ENCODE measurements around the gene ITPR2. TPM values are rescaled to one million over a fixed set of nuclear protein-coding genes. Genes with fewer than 3 reads are reported as not detected.

ITPR2 gene
- total and polyA plus RNA-seq, 2 of the 13 experiments (the other 11 are each of a cell fraction or from before 2014, with no cell fraction given) = 31.9 to 81.9 TPM

- no peak for TF ChIP-seq ZNF230 (CRISPR knock-in tag; IDR thresholded peaks at IDR 0.05)
- no peak for TF ChIP-seq XBP1 (CRISPR knock-in tag; IDR thresholded peaks at IDR 0.05)
- no peak for TF ChIP-seq HHEX (CRISPR knock-in tag; IDR thresholded peaks at IDR 0.05)
- TF ChIP-seq FOXO1 (CRISPR knock-in tag; IDR thresholded peaks at IDR 0.05) = no peak
- TF ChIP-seq ZNF737 (CRISPR knock-in tag; IDR thresholded peaks at IDR 0.05; ENCODE audit: borderline replicate concordance) = no peak
- TF ChIP-seq, protein P1, sequence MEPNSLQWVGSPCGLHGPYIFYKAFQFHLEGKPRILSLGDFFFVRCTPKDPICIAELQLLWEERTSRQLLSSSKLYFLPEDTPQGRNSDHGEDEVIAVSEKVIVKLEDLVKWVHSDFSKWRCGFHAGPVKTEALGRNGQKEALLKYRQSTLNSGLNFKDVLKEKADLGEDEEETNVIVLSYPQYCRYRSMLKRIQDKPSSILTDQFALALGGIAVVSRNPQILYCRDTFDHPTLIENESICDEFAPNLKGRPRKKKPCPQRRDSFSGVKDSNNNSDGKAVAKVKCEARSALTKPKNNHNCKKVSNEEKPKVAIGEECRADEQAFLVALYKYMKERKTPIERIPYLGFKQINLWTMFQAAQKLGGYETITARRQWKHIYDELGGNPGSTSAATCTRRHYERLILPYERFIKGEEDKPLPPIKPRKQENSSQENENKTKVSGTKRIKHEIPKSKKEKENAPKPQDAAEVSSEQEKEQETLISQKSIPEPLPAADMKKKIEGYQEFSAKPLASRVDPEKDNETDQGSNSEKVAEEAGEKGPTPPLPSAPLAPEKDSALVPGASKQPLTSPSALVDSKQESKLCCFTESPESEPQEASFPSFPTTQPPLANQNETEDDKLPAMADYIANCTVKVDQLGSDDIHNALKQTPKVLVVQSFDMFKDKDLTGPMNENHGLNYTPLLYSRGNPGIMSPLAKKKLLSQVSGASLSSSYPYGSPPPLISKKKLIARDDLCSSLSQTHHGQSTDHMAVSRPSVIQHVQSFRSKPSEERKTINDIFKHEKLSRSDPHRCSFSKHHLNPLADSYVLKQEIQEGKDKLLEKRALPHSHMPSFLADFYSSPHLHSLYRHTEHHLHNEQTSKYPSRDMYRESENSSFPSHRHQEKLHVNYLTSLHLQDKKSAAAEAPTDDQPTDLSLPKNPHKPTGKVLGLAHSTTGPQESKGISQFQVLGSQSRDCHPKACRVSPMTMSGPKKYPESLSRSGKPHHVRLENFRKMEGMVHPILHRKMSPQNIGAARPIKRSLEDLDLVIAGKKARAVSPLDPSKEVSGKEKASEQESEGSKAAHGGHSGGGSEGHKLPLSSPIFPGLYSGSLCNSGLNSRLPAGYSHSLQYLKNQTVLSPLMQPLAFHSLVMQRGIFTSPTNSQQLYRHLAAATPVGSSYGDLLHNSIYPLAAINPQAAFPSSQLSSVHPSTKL (CRISPR knock-in tag; IDR thresholded peaks at IDR 0.05) = no peak
- TF ChIP-seq AKAP8 (CRISPR knock-in tag; IDR thresholded peaks at IDR 0.05) = no peak
- TF ChIP-seq, protein P2, sequence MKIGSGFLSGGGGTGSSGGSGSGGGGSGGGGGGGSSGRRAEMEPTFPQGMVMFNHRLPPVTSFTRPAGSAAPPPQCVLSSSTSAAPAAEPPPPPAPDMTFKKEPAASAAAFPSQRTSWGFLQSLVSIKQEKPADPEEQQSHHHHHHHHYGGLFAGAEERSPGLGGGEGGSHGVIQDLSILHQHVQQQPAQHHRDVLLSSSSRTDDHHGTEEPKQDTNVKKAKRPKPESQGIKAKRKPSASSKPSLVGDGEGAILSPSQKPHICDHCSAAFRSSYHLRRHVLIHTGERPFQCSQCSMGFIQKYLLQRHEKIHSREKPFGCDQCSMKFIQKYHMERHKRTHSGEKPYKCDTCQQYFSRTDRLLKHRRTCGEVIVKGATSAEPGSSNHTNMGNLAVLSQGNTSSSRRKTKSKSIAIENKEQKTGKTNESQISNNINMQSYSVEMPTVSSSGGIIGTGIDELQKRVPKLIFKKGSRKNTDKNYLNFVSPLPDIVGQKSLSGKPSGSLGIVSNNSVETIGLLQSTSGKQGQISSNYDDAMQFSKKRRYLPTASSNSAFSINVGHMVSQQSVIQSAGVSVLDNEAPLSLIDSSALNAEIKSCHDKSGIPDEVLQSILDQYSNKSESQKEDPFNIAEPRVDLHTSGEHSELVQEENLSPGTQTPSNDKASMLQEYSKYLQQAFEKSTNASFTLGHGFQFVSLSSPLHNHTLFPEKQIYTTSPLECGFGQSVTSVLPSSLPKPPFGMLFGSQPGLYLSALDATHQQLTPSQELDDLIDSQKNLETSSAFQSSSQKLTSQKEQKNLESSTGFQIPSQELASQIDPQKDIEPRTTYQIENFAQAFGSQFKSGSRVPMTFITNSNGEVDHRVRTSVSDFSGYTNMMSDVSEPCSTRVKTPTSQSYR (CRISPR knock-in tag; IDR thresholded peaks at IDR 0.05; ENCODE audit: borderline replicate concordance) = no peak
- TF ChIP-seq FIP1L1 (IDR thresholded peaks at IDR 0.05; ENCODE audit: borderline replicate concordance, insufficient read depth, low read depth, low read length) = no peak
- no peak for TF ChIP-seq NCOA5 (CRISPR knock-in tag; IDR thresholded peaks at IDR 0.05)
- no peak for TF ChIP-seq ZNF619 (CRISPR knock-in tag; IDR thresholded peaks at IDR 0.05)
- TF ChIP-seq ZKSCAN1 (IDR thresholded peaks at IDR 0.05; ENCODE audit: low read length) = no peak
- no peak for TF ChIP-seq NBN (conservative IDR thresholded peaks at IDR 0.05)
- TF ChIP-seq ZNF652 (CRISPR knock-in tag; IDR thresholded peaks at IDR 0.05; ENCODE audit: borderline replicate concordance, low read depth) = no peak
- no peak for TF ChIP-seq STAG1 (CRISPR knock-in tag; IDR thresholded peaks at IDR 0.05)
- no peak for TF ChIP-seq YEATS4 (CRISPR knock-in tag; IDR thresholded peaks at IDR 0.05; ENCODE audit: borderline replicate concordance)
- Histone ChIP-seq H4K20me1 (ENCODE audit: insufficient read depth, low read length) (no peaks in the 10 kb centered on the region), H3K4me3 (replicated peaks in 1 of 3; ENCODE audit: insufficient read depth in 1 of 3, low read depth in 2 of 3, low read length in 3 of 3) (no peak overlapping the region), H3K79me2 (ENCODE audit: insufficient read depth, low read length) (no peaks in the 10 kb centered on the region), H3K27ac (ENCODE audit: extremely low read length, insufficient read depth, low read length) (no peak overlapping the region), H3K4me2 (ENCODE audit: low read depth, low read length) (no peak overlapping the region), H3K9me3 (ENCODE audit: low read length) (no peaks in the 10 kb centered on the region), H3K27me3 (ENCODE audit: control insufficient read depth in 1 of 2, insufficient read depth in 2 of 2, low read length in 2 of 2) (no peaks in the 10 kb centered on the region), H2AFZ (ENCODE audit: low read length) (no peak overlapping the region), H3K36me3 (replicated peaks in 1 of 2; ENCODE audit: control insufficient read depth in 1 of 2, insufficient read depth in 2 of 2, low read length in 2 of 2) (peaks cover 7 to 40% of the 10 kb centered on the region in 2 experiments), H3K4me1 (ENCODE audit: insufficient read depth, low read length) (no peaks in the 10 kb centered on the region), H3K9ac (ENCODE audit: insufficient read depth, low read depth, low read length) (no peak overlapping the region)
- ATAC-seq = no peak
- intact Hi-C loops (cut with micrococcal nuclease; ENCODE audit: unreplicated experiment) (no loop called here), in situ Hi-C loops (cut with HindIII; ENCODE audit: extremely low pct_ligation_motif_present, low pct_unique_long_range_greater_than_20kb) (no loop called here)
- 96% methylated on average over 4 of the region's 5 CpGs for WGBS (ENCODE audit: low lambda C conversion rate)
- ChIA-PET POLR2A (no interaction called here), CTCF (ENCODE audit: low intra/inter-chr PET ratio, low total read pairs) (no interaction called here)
- no peak for DNase-seq (ENCODE audit: low spot score)
- no peak for FAIRE-seq
- BruUV-seq (replicated peaks) = no TSS peak
Observed at GRCh38 chr12:26564391-26564790, 268.6 kb downstream of the ITPR2 start.
